ENCODE measurements around the gene PAX8.

DNA sequence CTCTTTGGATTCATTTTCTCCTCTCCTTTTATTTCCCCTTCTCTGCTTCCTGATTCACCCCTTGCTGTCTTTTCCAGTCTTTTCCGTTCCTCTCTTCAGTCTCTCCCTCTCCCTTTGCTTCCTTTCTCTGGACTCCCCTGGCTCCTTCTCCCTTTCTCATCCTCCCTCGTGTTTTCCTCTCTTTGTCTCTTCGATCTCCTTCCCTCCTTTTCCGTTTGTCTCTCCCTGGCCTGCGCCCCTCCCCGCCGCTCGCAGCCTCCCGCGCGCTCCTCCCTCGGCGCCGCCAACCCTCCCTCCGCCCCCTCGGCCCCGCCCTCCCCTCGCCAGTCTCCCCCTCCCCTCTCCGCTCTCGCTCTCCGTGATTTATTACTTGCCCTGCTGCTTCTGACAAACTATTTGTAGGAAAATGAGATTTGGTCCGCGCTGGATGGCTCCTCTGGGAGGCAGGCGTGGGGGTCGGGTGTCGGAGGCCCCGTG is 46.0 kb upstream of the PAX8 start:
- TF ChIP-seq CTCF (conservative IDR thresholded peaks at IDR 0.05 in 1 of 2, IDR thresholded peaks at IDR 0.05 in 1 of 2; ENCODE audit: extremely low read depth in 1 of 2, insufficient read depth in 1 of 2, low read depth in 1 of 2, low read length in 2 of 2), result no peak
- no peak for TF ChIP-seq EZH2 (IDR thresholded peaks at IDR 0.05; ENCODE audit: borderline replicate concordance, low read length)
